ENCODE measurements around the gene CEP57L1.

DNA sequence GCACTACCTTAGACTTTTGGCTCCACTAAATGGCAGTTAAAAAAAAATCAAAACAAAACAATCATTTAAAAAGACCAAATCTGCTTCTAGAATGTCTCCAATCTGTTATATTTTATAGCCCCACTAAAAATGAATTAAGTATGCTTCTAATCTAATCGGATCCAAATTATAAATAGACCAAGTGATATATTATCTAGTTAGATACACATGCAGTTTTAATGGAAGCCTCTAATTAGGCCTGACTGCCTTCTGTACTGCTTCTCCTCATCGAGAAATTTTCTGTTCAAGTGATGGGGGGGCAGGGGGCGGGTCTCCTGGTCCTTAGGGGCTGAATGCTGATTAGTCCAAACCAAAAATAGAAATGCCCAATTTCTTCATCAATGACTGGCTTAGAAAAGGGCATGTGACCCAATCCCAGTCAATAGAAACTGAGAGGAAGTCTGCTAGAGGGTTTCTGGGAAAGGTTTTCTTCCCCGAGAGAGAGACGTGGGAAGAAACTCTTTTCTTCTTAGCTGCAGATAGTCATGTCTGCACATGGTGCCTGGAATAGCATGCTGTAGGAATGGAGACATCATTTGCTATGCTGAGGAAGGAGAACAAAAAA is 7.5 kb upstream of the CEP57L1 start:
- no peak for TF ChIP-seq POLR2A (IDR thresholded peaks at IDR 0.05; ENCODE audit: low read length)
- no peak for TF ChIP-seq GATA1 (IDR thresholded peaks at IDR 0.05; ENCODE audit: low read depth, low read length)
